H9 (cell line): ENCODE results near the gene SPHK1. TPM values are rescaled to one million over a fixed set of nuclear protein-coding genes. Genes with fewer than 3 reads are reported as not detected.

Experiments used
- DNase-seq: peaks from one replicate; pipeline ENCODE4 v3.0.0-alpha.2; 2017
- H2AFZ ChIP-seq: one replicate; pipeline ENCODE4 v1.6.1; 2013; ENCODE audit warnings: mild to moderate bottlenecking, low read length, control low read depth, moderate library complexity
- H2AK5ac ChIP-seq: 2 replicates; pipeline ENCODE4 v1.6.1; 2013; ENCODE audit warnings: low read length, control low read depth, mixed read lengths; ENCODE audit not compliant: insufficient read length
- H2BK120ac ChIP-seq: one replicate; pipeline ENCODE4 v1.6.1; 2013; ENCODE audit warnings: low read depth, mild to moderate bottlenecking, low read length, control low read depth, inconsistent platforms; ENCODE audit not compliant: poor library complexity, severe bottlenecking
- H2BK12ac ChIP-seq: 2 replicates; pipeline ENCODE4 v1.6.1; 2013; ENCODE audit warnings: low read length, control low read depth, mixed read lengths, low read depth; ENCODE audit not compliant: insufficient read length
- H2BK15ac ChIP-seq: 2 replicates; pipeline ENCODE4 v1.6.1; 2013; ENCODE audit warnings: low read depth, low read length, control low read depth
- H2BK20ac ChIP-seq: one replicate; pipeline ENCODE4 v1.6.1; 2013; ENCODE audit warnings: low read depth, mild to moderate bottlenecking, low read length, control low read depth, inconsistent platforms; ENCODE audit not compliant: poor library complexity, severe bottlenecking
- H2BK5ac ChIP-seq: 2 replicates; pipeline ENCODE4 v1.6.1; 2013; ENCODE audit warnings: low read length, control low read depth, mixed read lengths; ENCODE audit not compliant: insufficient read length
- H3K14ac ChIP-seq: 2 replicates; pipeline ENCODE4 v1.6.1; 2013; ENCODE audit warnings: low read length, control low read depth; ENCODE audit not compliant: insufficient read depth
- H3K18ac ChIP-seq: 2 replicates; pipeline ENCODE4 v1.6.1; 2013; ENCODE audit warnings: low read depth, mild to moderate bottlenecking, mixed read lengths, low read length, control low read depth; ENCODE audit not compliant: insufficient read length
- H3K23ac ChIP-seq: 2 replicates; pipeline ENCODE4 v1.6.1; 2013; ENCODE audit warnings: low read length, control low read depth, mixed read lengths, low read depth; ENCODE audit not compliant: insufficient read length
- H3K23me2 ChIP-seq: 2 replicates; pipeline ENCODE4 v1.6.1; 2013; ENCODE audit warnings: low read depth, mild to moderate bottlenecking, mixed read lengths, low read length, control low read depth; ENCODE audit not compliant: insufficient read length, poor library complexity, severe bottlenecking
- H3K27ac ChIP-seq: 2 replicates; pipeline ENCODE4 v1.5.1; 2013; ENCODE audit warnings: low read length, control low read depth, mixed read lengths, low read depth; ENCODE audit not compliant: insufficient read length
- H3K27me3 ChIP-seq: 2 replicates; pipeline ENCODE4 v1.6.1; 2013; ENCODE audit warnings: low read length, control low read depth, inconsistent platforms; ENCODE audit not compliant: insufficient read depth
- H3K4ac ChIP-seq: 2 replicates; pipeline ENCODE4 v1.6.1; 2013; ENCODE audit warnings: low read depth, mild to moderate bottlenecking, control low read depth, inconsistent platforms, low read length, moderate library complexity
- H3K4me1 ChIP-seq: 2 replicates; pipeline ENCODE4 v1.6.1; 2013; ENCODE audit warnings: low read length, control low read depth, inconsistent platforms; ENCODE audit not compliant: insufficient read depth
- H3K4me2 ChIP-seq: 2 replicates; pipeline ENCODE4 v1.6.1; 2013; ENCODE audit warnings: low read length, control low read depth, mixed read lengths; ENCODE audit not compliant: insufficient read length, insufficient read depth
- H3K56ac ChIP-seq: 2 replicates; pipeline ENCODE4 v1.6.1; 2013; ENCODE audit warnings: low read depth, mild to moderate bottlenecking, mixed read lengths, low read length, control low read depth; ENCODE audit not compliant: insufficient read length
- H3K79me1 ChIP-seq: 2 replicates; pipeline ENCODE4 v1.6.1; 2013; ENCODE audit warnings: low read depth, mild to moderate bottlenecking, moderate library complexity, low read length, control low read depth, inconsistent platforms; ENCODE audit not compliant: insufficient read depth, poor library complexity, severe bottlenecking
- H3K79me2 ChIP-seq: 2 replicates; pipeline ENCODE4 v1.6.1; 2013; ENCODE audit warnings: low read length, control low read depth, inconsistent platforms; ENCODE audit not compliant: insufficient read depth
- H3K9ac ChIP-seq: 2 replicates; pipeline ENCODE4 v1.6.1; 2013; ENCODE audit warnings: low read length, control low read depth, mixed read lengths; ENCODE audit not compliant: insufficient read length; ENCODE audit errors: extremely low read depth
- H3K9me3 ChIP-seq: one replicate; pipeline ENCODE4 v1.6.1; 2013; ENCODE audit warnings: low read depth, low read length, inconsistent platforms; ENCODE audit not compliant: control insufficient read depth
- H3T11ph ChIP-seq: one replicate; pipeline ENCODE4 v1.6.1; 2013; ENCODE audit warnings: mild to moderate bottlenecking, low read length, control low read depth, inconsistent platforms
- H4K20me1 ChIP-seq: one replicate; pipeline ENCODE4 v1.6.1; 2013; ENCODE audit not compliant: control insufficient read depth, insufficient read length, insufficient read depth
- H4K5ac ChIP-seq: 2 replicates; pipeline ENCODE4 v1.6.1; 2013; ENCODE audit warnings: low read depth, mild to moderate bottlenecking, mixed read lengths, low read length, control low read depth; ENCODE audit not compliant: insufficient read length
- H4K8ac ChIP-seq: replicated peaks from 2 replicates; pipeline ENCODE4 v1.6.1; 2013; ENCODE audit warnings: low read length, control low read depth, mixed read lengths, low read depth; ENCODE audit not compliant: insufficient read length
- H4K91ac ChIP-seq: 2 replicates; pipeline ENCODE4 v1.6.1; 2013; ENCODE audit warnings: low read depth, mild to moderate bottlenecking, moderate library complexity, mixed read lengths, low read length, control low read depth; ENCODE audit not compliant: insufficient read length
- H3K27ac Mint-ChIP-seq, 3 experiments: 2 replicates in 2 of 3; 3 replicates in 1 of 3; pipeline ENCODE4 v1.8.0; 2020 to 2021; ENCODE audit warnings: mixed read lengths in 3 of 3, mild to moderate bottlenecking in 1 of 3, moderate library complexity in 1 of 3
- H3K27me3 Mint-ChIP-seq: 2 replicates; pipeline ENCODE4 v1.8.0; 2021; ENCODE audit warnings: low read depth, mild to moderate bottlenecking, moderate library complexity, mixed read lengths
- H3K36me3 Mint-ChIP-seq, 3 experiments: 2 replicates in 2 of 3; 3 replicates in 1 of 3; pipeline ENCODE4 v1.8.0; 2020 to 2021; ENCODE audit warnings: low read depth in 3 of 3, mixed read lengths in 3 of 3; ENCODE audit not compliant: insufficient read depth in 1 of 3
- H3K4me1 Mint-ChIP-seq, 2 experiments: 2 replicates each; pipeline ENCODE4 v1.8.0; 2020; ENCODE audit warnings: mixed read lengths in 2 of 2
- H3K4me3 Mint-ChIP-seq, 2 experiments: 2 replicates in 1 of 2; 3 replicates in 1 of 2; pipeline ENCODE4 v1.8.0; 2020 to 2021; ENCODE audit warnings: mild to moderate bottlenecking in 2 of 2, mixed read lengths in 2 of 2, moderate library complexity in 1 of 2
- H3K9me3 Mint-ChIP-seq, 2 experiments: 2 replicates in 1 of 2; 3 replicates in 1 of 2; pipeline ENCODE4 v1.8.0; 2020; ENCODE audit warnings: mild to moderate bottlenecking in 2 of 2, mixed read lengths in 2 of 2, moderate library complexity in 1 of 2
- CTCF ChIP-seq: fragments of 200-600 bp; sonication (generic); conservative IDR thresholded peaks from 3 replicates; pipeline ENCODE4 v1.8.0; 2021; ENCODE audit warnings: antibody characterized with exemption, mild to moderate bottlenecking
- whole genome bisulfite sequencing: extraction: QIAGEN DNeasy Blood & Tissue Kit; methylation state at CpG from one replicate; pipeline ENCODE4 v1.1.7; 2013; ENCODE audit warnings: missing lambda C conversion rate, low lambda C conversion rate, mixed read lengths; ENCODE audit not compliant: insufficient read length; ENCODE audit errors: extremely low coverage; 5-methylcytosine and 5-hydroxymethylcytosine counted together
- total RNA-seq: library from RNA; stranded (reverse); gene quantifications from 2 replicates; pipeline ENCODE4 v1.2.1, GENCODE V29; 2021

SPHK1 gene
- total RNA-seq, 1 experiment from 2014 or later: 1.4 TPM

- no peak for TF ChIP-seq CTCF
- Histone ChIP-seq H4K20me1 (peaks cover 4% of the 10 kb centered on the region), H3K27ac (no peak overlapping the region), H3T11ph (no peak overlapping the region), H3K4me1 (no peaks in the 10 kb centered on the region), H3K18ac (no peak overlapping the region), H3K23me2 (no peaks in the 10 kb centered on the region), H3K9ac (no peak overlapping the region), H4K5ac (no peak overlapping the region), H3K27me3 (no peaks in the 10 kb centered on the region), H4K91ac (no peak overlapping the region), H3K56ac (no peak overlapping the region), H2BK5ac (no peak overlapping the region), H4K8ac (no peak overlapping the region), H2AFZ (no peak overlapping the region), H2BK15ac (no peak overlapping the region), H3K79me1 (peaks cover 4% of the 10 kb centered on the region), H2AK5ac (no peak overlapping the region), H3K23ac (no peak overlapping the region), H2BK12ac (no peak overlapping the region), H3K14ac (no peak overlapping the region), H3K79me2 (peaks cover 6% of the 10 kb centered on the region; the same call in 1 of the 2 replicates), H2BK20ac (no peak overlapping the region), H2BK120ac (no peak overlapping the region), H3K4me2 (no peak overlapping the region), H3K9me3 (no peaks in the 10 kb centered on the region), H3K4ac (no peak overlapping the region)
- Mint-ChIP-seq H3K4me3 (no peak overlapping the region), H3K36me3 (peaks cover 44 to 57% (median 49%) of the 10 kb centered on the region in 3 experiments), H3K27ac (0 out of 7 replicates have a peak overlapping the region, but pooled peaks of 1 of the 3 experiments have one; percentile 34), H3K9me3 (no peaks in the 10 kb centered on the region), H3K27me3 (no peaks in the 10 kb centered on the region), H3K4me1 (peaks cover 4 to 5% of the 10 kb centered on the region in 2 experiments; a peak in 3 of 4 replicates)
- no peak for DNase-seq
- WGBS: no CpG with 5 or more reads among the region's 9 CpGs
Measured at GRCh38 chr17:76405607-76405966, 21.2 kb downstream of the SPHK1 start.
